ENCODE results near the gene FAM177A1. TPM values are rescaled to one million over a fixed set of nuclear protein-coding genes. Genes with fewer than 3 reads are reported as not detected.
"Not testable (repeated sequence)": the region's sequence is repeated elsewhere in the genome, so short reads cannot be mapped to it uniquely, and the experiment has no call there.

The FAM177A1 gene
- total and polyA plus RNA-seq, 2 of the 13 experiments (the other 11 are each of a cell fraction or from before 2014, with no cell fraction given), result 72.9 to 119 TPM

GRCh38 chr14:35065731-35066130, 19.7 kb downstream of the FAM177A1 start:
- H3K36me3 ChIP-seq (replicated peaks in 1 of 2; ENCODE audit: control insufficient read depth in 1 of 2, insufficient read depth in 2 of 2, low read length in 2 of 2), result peaks cover 9 to 18% of the 10 kb centered on the region in 2 experiments; a peak in 4 of 5 replicates
- H3K27ac ChIP-seq (ENCODE audit: extremely low read length, insufficient read depth, low read length); H3K4me2 ChIP-seq (ENCODE audit: low read depth, low read length); H2AFZ ChIP-seq (ENCODE audit: low read length); in situ Hi-C loops (cut with HindIII; ENCODE audit: extremely low pct_ligation_motif_present, low pct_unique_long_range_greater_than_20kb); H3K9ac ChIP-seq (ENCODE audit: insufficient read depth, low read depth, low read length); intact Hi-C loops (cut with micrococcal nuclease; ENCODE audit: unreplicated experiment); H4K20me1 ChIP-seq (ENCODE audit: insufficient read depth, low read length); DNase-seq (ENCODE audit: low spot score); H3K79me2 ChIP-seq (ENCODE audit: insufficient read depth, low read length); H3K4me3 ChIP-seq (replicated peaks in 1 of 3; ENCODE audit: insufficient read depth in 1 of 3, low read depth in 2 of 3, low read length in 3 of 3); H3K4me1 ChIP-seq (ENCODE audit: insufficient read depth, low read length); ATAC-seq; CTCF ChIA-PET (ENCODE audit: low intra/inter-chr PET ratio, low total read pairs); H3K9me3 ChIP-seq (ENCODE audit: low read length); H3K27me3 ChIP-seq (ENCODE audit: control insufficient read depth in 1 of 2, insufficient read depth in 2 of 2, low read length in 2 of 2); FAIRE-seq; BruUV-seq (replicated peaks): not testable (repeated sequence)
- WGBS (ENCODE audit: low lambda C conversion rate), result 94% methylated on average over 5 of the region's 5 CpGs
- TF ChIP-seq GMEB1 (CRISPR knock-in tag; IDR thresholded peaks at IDR 0.05; ENCODE audit: borderline replicate concordance), result 0 out of 2 replicates have a peak, but pooled peaks have one; percentile 22
- POLR2A ChIA-PET, result interaction anchor here (0.6 to 2.9 kb wide), 4 partner anchors 11 to 34 kb away, joined by 3 to 11 read pairs (median 4); partner anchors contain the start of gene FAM177A1

DNA sequence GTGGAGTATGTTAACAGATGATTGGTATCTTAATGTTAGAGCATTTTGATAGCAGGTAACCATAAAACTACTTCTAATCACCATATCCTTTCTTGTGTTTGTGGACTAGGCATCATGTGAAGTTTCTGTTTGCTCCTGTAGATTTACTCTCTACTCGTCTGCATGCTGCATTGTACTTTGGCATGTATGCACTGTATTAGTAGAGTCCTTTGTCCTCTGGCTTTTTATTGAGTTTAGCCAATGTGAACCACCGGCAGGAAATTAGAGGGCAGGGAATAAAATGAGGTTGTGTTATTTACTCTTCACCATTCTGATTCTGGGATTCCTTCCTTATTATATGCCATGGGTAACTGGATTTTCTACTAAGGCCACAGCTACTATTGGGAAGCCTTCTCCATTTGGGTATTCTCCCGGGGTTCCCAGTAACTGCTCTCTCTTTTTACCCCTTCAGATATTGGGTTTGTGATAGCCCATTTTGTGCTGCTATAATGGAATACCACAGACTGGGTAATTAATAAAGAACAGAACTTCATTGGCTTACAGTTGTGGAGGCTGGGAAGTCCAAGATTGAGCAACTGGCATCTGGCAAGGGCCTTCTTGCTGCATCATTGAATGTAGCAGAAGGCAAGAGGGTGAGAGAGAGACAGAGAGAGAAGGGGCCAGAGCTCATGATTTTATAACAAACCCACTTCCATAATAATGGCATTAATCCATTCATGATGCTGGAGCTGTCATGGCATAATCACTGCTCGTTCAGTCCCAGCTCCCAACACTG, 22.4 kb downstream of the FAM177A1 start:
- peak; percentile 76 for ATAC-seq
- CTCF ChIA-PET (ENCODE audit: low intra/inter-chr PET ratio, low total read pairs), result no interaction called here
- H3K27ac ChIP-seq (ENCODE audit: extremely low read length, insufficient read depth, low read length), result no peak overlapping the region
- 0 out of 2 replicates have a peak, but pooled peaks have one; percentile 40 for TF ChIP-seq ZNF558 (CRISPR knock-in tag; IDR thresholded peaks at IDR 0.05; ENCODE audit: borderline replicate concordance)
- no peak for TF ChIP-seq SMARCE1 (IDR thresholded peaks at IDR 0.05; ENCODE audit: borderline replicate concordance)
- TF ChIP-seq ZC3H13 (CRISPR knock-in tag; IDR thresholded peaks at IDR 0.05), result no peak
- TF ChIP-seq ZNF564 (CRISPR knock-in tag; IDR thresholded peaks at IDR 0.05), result peak; percentile 97
- no peak for TF ChIP-seq CC2D1A (CRISPR knock-in tag; IDR thresholded peaks at IDR 0.05)
- TF ChIP-seq ZNF224 (CRISPR knock-in tag; IDR thresholded peaks at IDR 0.05), result no peak
- no peak for TF ChIP-seq CCAR2 (optimal IDR thresholded peaks at IDR 0.05; ENCODE audit: low read depth, low read length)
- no peak for TF ChIP-seq PLRG1 (conservative IDR thresholded peaks at IDR 0.05)
- 0 out of 2 replicates have a peak, but pooled peaks have one; percentile 29 for TF ChIP-seq ZNF101 (CRISPR knock-in tag; IDR thresholded peaks at IDR 0.05; ENCODE audit: borderline replicate concordance, low read depth)
- TF ChIP-seq TERF1 (CRISPR knock-in tag; IDR thresholded peaks at IDR 0.05), result no peak

More for the DNA sequence above, 22.4 kb downstream of the FAM177A1 start:
- Histone ChIP-seq H3K9ac (ENCODE audit: insufficient read depth, low read depth, low read length) (no peak overlapping the region), H3K79me2 (ENCODE audit: insufficient read depth, low read length) (no peaks in the 10 kb centered on the region), H3K4me2 (ENCODE audit: low read depth, low read length) (no peak overlapping the region), H3K27me3 (ENCODE audit: control insufficient read depth in 1 of 2, insufficient read depth in 2 of 2, low read length in 2 of 2) (no peaks in the 10 kb centered on the region), H4K20me1 (ENCODE audit: insufficient read depth, low read length) (no peaks in the 10 kb centered on the region), H3K4me3 (replicated peaks in 1 of 3; ENCODE audit: insufficient read depth in 1 of 3, low read depth in 2 of 3, low read length in 3 of 3) (no peak overlapping the region), H3K9me3 (ENCODE audit: low read length) (no peaks in the 10 kb centered on the region), H3K4me1 (ENCODE audit: insufficient read depth, low read length) (peaks cover 9% of the 10 kb centered on the region; the same call in 1 of the 2 replicates), H2AFZ (ENCODE audit: low read length) (no peak overlapping the region), H3K36me3 (replicated peaks in 1 of 2; ENCODE audit: control insufficient read depth in 1 of 2, insufficient read depth in 2 of 2, low read length in 2 of 2) (peaks cover 4 to 18% of the 10 kb centered on the region in 2 experiments; a peak in 3 of 5 replicates)
- 85% methylated on average over 4 of the region's 4 CpGs for WGBS (ENCODE audit: low lambda C conversion rate)
- in situ Hi-C loops (cut with HindIII; ENCODE audit: extremely low pct_ligation_motif_present, low pct_unique_long_range_greater_than_20kb) (no loop called here), intact Hi-C loops (cut with micrococcal nuclease; ENCODE audit: unreplicated experiment) (loop anchor here (1.0 kb wide), 1 partner anchor 10 kb away; no protein-coding TSS in a partner anchor)
- DNase-seq (ENCODE audit: low spot score) (no peak), FAIRE-seq (no peak)
- BruUV-seq (replicated peaks), result no TSS peak
- POLR2A ChIA-PET, result interaction anchor here (1.2 kb wide), 1 partner anchor 22 kb away, joined by 5 read pairs; the partner anchor contains the start of gene FAM177A1
